Measurements from ENCODE around the gene DRAXIN.

The DRAXIN gene

DNA sequence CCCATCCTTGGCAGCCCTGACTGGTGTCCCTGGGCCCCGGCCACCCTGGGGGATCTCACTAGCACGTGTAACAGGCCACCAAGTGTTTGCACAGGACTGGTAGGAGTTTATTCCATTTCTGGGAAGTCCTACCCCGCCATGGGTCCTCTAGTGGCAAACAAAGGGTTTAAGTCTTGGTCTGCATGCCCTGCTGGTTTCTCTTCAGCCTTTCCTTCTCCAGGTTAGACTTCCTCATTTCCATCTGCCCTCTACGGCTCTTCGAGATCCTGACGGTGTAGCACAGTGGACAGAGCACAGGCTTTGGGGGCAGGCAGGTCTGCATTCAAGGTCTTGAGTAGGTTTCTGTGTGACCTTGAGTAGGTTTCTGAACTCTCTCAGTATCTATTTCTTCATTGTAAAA lies 47.3 kb downstream of the DRAXIN start:
- no peak for DNase-seq

DNA sequence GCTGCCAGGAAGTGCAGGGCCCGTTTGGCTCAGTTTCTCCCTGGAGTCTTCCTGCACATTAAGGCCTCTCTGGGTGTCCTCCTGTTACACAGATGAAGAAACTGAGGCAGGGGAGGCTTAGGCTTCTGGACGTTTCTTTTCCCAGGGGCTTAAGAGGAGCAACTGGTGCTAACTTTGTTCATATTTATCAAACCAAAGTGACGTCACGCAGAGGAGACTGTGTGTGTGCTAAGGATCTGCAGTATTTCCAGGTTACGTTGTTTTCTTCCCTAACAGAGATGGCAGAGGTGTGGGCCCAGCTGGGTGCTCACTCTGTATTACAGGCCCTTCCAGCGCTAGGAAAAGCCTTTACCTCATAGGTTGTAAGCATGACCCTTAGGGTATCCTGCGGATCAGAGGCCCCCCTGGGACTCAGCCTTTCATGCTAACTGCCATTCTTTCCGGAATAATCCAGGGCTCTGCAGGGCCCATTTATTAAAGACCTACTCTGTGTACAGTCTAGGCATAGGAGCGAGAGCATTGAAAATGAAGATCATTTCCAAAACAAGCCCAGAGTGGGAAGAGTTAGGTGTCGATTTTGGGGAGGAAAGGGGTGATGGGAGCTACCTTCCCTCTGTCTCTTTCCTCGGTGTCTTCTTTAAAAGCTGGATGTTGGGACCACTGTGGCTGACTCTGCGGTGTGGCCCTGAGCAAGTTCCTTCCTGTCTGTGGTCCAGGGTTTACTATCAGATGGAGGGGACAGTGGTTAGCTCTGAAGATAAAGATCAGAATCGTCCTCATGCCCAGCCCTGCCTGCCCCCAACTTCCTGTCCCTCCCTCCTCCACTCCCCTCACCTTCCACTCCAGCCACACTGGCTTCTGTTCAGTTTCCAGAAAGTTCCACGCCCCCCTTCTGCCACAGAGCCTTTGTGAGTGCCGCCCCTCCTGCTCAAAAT lies 49.0 kb downstream of the DRAXIN start:
- peak in 2 of 5 experiments; percentile 50 to 88 for DNase-seq

- DNase-seq, result no peak
These were observed 50.0 kb downstream of the DRAXIN start for GRCh38 chr1:11741482-11741881.

GRCh38 chr1:11741919-11742558 lies 50.5 kb downstream of the DRAXIN start:
- DNase-seq, result no peak

GRCh38 chr1:11744287-11744686 lies 52.8 kb downstream of the DRAXIN start:
- DNase-seq, result no peak

DNA sequence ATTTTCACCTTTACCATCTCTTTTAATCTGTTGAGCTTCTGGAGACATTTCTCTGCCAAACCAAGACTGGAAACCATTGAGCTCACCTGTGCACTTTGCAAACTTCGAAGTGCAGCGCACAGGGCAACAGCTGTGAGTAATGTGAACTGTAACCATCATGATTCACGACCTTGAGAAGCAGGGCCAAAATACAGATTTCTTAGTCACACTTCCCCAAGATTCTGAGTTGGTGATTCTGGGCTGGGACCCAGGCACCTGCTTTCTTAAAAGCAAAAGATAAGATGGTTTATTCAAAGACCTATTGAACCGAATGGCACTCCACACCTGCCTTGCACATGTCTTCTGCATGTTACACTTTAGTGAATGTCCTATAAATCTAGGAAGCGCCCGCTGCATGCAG lies 54.6 kb downstream of the DRAXIN start:
- DNase-seq, result no peak

DNA sequence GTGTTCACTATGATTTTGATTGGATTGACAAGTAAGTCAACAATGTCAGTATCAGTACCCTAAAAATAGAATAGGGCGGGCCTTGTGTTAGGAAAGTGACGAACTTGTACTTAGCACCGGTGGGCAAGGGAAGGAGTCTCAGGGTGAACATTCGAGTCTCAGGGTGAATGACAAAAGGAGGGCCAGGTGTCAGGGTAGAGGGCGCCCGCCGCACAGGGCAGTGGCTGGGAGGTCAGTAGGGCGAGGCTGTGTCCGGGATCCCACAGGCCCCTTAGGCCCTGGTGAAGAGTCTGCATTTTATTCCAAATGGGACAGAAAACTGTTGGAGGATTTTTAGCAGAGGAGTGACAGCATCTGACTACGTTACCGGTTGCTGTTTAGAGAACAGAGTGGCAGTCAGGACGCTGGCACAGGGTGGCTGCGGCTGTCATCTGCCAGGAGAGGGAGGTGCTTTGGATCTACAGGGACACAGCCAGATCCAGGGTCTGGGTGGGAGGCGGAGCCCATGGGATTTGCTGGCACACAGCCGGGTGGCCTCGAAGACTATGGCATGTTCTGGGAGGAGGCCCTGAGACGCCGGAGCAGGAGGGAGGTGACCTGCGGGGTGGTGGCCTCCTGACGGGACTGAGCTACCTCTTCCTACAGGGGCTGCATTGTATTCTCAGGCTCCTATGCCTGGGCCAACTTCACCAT lies 55.4 kb downstream of the DRAXIN start:
- no peak for DNase-seq

GRCh38 chr1:11748294-11749202 lies 57.0 kb downstream of the DRAXIN start:
- DNase-seq, result no peak

- peak in 4 of 5 experiments; percentile 21 to 70 (median 38) for DNase-seq
These were observed 57.7 kb downstream of the DRAXIN start for GRCh38 chr1:11749203-11749689.

GRCh38 chr1:11749996-11750395 lies 58.5 kb downstream of the DRAXIN start:
- DNase-seq, result no peak

GRCh38 chr1:11751087-11751486 lies 59.6 kb downstream of the DRAXIN start:
- DNase-seq, result no peak

DNA sequence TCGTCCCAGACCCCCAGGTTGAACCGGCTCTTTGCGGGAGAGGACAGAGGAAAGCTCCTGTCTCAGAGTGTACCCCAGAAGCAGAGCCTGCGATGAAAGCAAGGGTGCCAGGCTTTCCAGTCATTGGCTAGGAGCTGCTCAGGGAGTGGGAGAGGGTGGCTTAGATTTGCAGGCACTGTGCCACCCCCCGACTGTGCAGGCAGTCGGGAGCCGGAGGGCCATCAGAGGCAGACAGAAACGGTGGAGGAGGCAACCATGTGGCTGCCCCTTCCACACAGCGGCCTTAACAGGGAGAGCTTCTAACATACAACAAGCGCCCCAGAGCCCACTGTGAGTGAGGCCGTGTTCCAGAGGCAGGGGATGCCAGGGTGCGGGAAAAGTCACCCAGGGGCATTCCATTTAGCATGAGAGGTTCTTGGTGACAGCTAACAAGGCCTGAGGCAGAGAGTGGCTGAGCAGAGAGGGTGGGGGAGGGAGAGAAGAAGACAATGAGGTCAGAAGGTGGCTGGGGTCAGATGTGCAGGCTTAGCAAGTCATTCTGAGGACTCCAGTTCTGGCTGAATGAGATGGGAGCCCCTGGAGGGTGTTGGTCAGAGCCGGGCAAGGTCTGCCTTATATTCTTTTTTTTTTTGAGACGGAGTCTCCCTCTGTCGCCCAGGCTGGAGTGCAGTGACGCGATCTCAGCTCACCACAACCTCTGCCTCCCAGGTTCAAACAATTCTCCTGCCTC lies 61.0 kb downstream of the DRAXIN start:
- DNase-seq, result no peak

DNA sequence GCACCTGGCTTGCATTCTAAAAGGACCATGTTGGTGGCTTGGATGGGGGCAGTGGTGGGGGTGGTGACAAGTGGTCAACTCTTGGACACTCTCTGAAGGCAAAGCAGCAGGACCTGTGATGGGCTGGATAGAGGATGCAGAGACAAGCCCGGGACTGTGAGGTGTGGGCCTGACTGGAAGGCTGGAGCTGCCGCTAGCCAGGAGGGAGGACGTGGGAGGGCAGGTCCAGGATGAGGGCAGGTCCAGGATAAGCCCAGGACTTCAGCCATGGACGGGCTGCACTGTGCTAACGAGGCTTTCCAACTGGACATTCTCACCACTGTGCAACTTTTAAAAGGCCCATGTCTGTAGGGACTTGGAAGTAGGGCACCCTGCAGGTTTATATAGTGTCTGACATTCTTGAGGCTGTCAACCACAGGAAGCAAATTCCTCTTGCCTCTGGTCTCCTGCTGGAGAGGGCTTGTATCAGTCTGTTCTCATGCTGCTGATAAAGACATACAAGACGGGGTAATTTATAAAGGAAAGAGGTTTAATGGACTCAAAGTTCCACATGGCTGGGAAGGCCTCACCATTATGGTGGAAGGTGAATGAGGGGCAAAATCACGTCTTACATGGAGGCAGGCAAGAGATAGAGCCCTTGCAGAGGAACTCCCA lies 62.2 kb downstream of the DRAXIN start:
- DNase-seq, result no peak

- DNase-seq, result no peak
These were observed 65.5 kb downstream of the DRAXIN start for GRCh38 chr1:11757047-11757446.

DNA sequence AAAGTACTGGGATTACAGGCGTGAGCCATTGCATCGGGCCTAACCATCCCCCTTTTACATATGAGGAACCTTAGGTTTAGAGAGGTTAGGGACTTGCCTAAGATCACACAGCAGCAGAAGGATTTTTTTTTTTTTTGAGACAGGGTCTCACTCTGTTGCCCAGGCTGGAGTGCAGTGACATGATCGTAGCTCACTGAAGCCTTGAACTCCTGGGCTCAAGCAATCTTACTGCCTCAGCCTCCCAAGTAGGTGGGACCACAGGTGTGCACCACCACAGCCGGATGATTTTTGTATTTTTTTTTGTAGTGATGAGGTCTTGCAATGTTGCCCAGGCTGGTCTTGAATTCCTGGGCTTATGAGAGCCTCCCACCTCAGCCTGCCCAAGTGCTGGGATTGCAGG lies 68.3 kb downstream of the DRAXIN start:
- no peak for DNase-seq

- DNase-seq, result no peak
These were observed 69.8 kb downstream of the DRAXIN start for GRCh38 chr1:11761285-11761684.

GRCh38 chr1:11761988-11762406 lies 70.5 kb downstream of the DRAXIN start, which contains the start of gene C1orf167:
C1orf167 (plus strand) TSS chr1:11762193; CDS start chr1:11764401, 2,208 bp downstream.
- peak in 1 of 5 experiments; percentile 31 for DNase-seq

DNA sequence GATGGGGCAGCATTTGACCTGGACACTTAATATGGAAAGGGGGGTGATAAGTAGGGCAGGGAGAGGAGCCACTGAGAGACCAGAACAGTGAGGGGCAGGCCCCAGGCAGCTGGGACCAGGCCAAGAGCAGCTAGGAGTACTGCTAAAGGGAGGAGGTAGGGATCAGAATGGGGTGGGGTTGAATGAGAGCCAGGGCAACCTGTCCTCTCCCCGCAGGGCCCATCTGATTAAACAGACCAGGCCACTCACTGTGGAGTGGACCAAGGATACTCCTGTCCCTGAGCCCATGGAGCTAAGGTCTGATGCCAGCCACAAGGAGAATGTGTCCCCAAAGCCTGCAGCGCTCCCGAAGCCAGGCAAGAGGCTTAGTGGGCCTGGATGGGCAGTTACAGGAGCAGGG lies 72.6 kb downstream of the DRAXIN start:
- DNase-seq, result no peak

GRCh38 chr1:11764519-11764918 lies 73.0 kb downstream of the DRAXIN start:
- DNase-seq, result no peak

- no peak for DNase-seq
These were observed 74.3 kb downstream of the DRAXIN start for GRCh38 chr1:11765661-11766428.
